Astrocyte (in vitro differentiated cells and primary cell): ENCODE data around the gene EN2. TPM values are rescaled to one million over a fixed set of nuclear protein-coding genes. Genes with fewer than 3 reads are reported as not detected.

Experiments
- DNase-seq: peaks from one replicate; pipeline ENCODE4 v3.0.0-alpha.2; 2010; ENCODE audit warnings: low read depth
- FAIRE-seq: peaks from 2 replicates; lab custom pipeline; 2011; peaks lifted over from hg19 to GRCh38; lab: Jason Lieb, UNC
- H2AFZ ChIP-seq: 2 replicates; pipeline ENCODE4 v1.6.0; 2012; ENCODE audit warnings: low read depth, low read length, inconsistent platforms
- H3K27ac ChIP-seq: 2 replicates; pipeline ENCODE4 v1.5.1; 2011; ENCODE audit warnings: low read depth, low read length, inconsistent platforms
- H3K27me3 ChIP-seq: 2 replicates; pipeline ENCODE4 v1.6.0; 2011; ENCODE audit warnings: low read length, inconsistent platforms; ENCODE audit not compliant: insufficient read depth
- H3K36me3 ChIP-seq: 2 replicates; pipeline ENCODE4 v1.5.1; 2011; ENCODE audit warnings: low read length, inconsistent platforms; ENCODE audit not compliant: insufficient read depth
- H3K4me1 ChIP-seq: 2 replicates; pipeline ENCODE4 v1.5.1; 2011; ENCODE audit warnings: low read length, inconsistent platforms; ENCODE audit not compliant: insufficient read depth
- H3K4me2 ChIP-seq: 2 replicates; pipeline ENCODE4 v1.6.0; 2012; ENCODE audit warnings: low read length, inconsistent platforms
- H3K4me3 ChIP-seq: 2 replicates; pipeline ENCODE4 v1.5.1; 2011; ENCODE audit warnings: low read depth, mild to moderate bottlenecking, low read length, inconsistent platforms; ENCODE audit not compliant: insufficient read depth
- H3K79me2 ChIP-seq: 2 replicates; pipeline ENCODE4 v1.6.0; 2012; ENCODE audit warnings: mild to moderate bottlenecking, low read length, inconsistent platforms; ENCODE audit not compliant: insufficient read depth
- H3K9ac ChIP-seq: 2 replicates; pipeline ENCODE4 v1.6.0; 2012; ENCODE audit warnings: mild to moderate bottlenecking, low read length, inconsistent platforms
- H3K9me3 ChIP-seq: 2 replicates; pipeline ENCODE4 v1.5.1; 2012; ENCODE audit warnings: low read depth, mild to moderate bottlenecking, low read length, inconsistent platforms; ENCODE audit not compliant: insufficient read depth
- H4K20me1 ChIP-seq: 2 replicates; pipeline ENCODE4 v1.6.0; 2012; ENCODE audit warnings: low read length, inconsistent platforms; ENCODE audit not compliant: insufficient read depth
- H3K27ac Mint-ChIP-seq: one replicate; pipeline ENCODE4 v1.8.0; 2021; ENCODE audit warnings: mild to moderate bottlenecking, mixed read lengths; ENCODE audit not compliant: unreplicated experiment
- H3K27me3 Mint-ChIP-seq: one replicate; pipeline ENCODE4 v1.8.0; 2021; ENCODE audit warnings: low read depth, mixed read lengths; ENCODE audit not compliant: unreplicated experiment
- H3K36me3 Mint-ChIP-seq: one replicate; pipeline ENCODE4 v1.8.0; 2021; ENCODE audit warnings: low read depth, mixed read lengths; ENCODE audit not compliant: unreplicated experiment
- H3K4me1 Mint-ChIP-seq: one replicate; pipeline ENCODE4 v1.8.0; 2021; ENCODE audit warnings: low read depth, mixed read lengths; ENCODE audit not compliant: unreplicated experiment
- H3K4me3 Mint-ChIP-seq: one replicate; pipeline ENCODE4 v1.8.0; 2021; ENCODE audit warnings: mild to moderate bottlenecking, moderate library complexity, mixed read lengths; ENCODE audit not compliant: unreplicated experiment
- H3K9me3 Mint-ChIP-seq: one replicate; pipeline ENCODE4 v1.8.0; 2021; ENCODE audit warnings: mild to moderate bottlenecking, mixed read lengths; ENCODE audit not compliant: unreplicated experiment
- EZH2 ChIP-seq: IDR thresholded peaks from 2 replicates; pipeline ENCODE4 v1.6.1; 2012; ENCODE audit warnings: mild to moderate bottlenecking, low read length, inconsistent platforms; ENCODE audit not compliant: insufficient read depth
- total RNA-seq: library from RNA; stranded (reverse); gene quantifications from 2 replicates; pipeline ENCODE4 v1.2.1, GENCODE V29; 2021
- TF ChIP-seq, protein P1 (sequence below): IDR thresholded peaks from 2 replicates; pipeline ENCODE4 v1.5.1; 2011; ENCODE audit warnings: low read depth, mild to moderate bottlenecking, inconsistent platforms, low read length, moderate library complexity; ENCODE audit not compliant: insufficient read depth

The EN2 gene
- total RNA-seq, 1 donor from 2014 or later: not detected

DNA sequence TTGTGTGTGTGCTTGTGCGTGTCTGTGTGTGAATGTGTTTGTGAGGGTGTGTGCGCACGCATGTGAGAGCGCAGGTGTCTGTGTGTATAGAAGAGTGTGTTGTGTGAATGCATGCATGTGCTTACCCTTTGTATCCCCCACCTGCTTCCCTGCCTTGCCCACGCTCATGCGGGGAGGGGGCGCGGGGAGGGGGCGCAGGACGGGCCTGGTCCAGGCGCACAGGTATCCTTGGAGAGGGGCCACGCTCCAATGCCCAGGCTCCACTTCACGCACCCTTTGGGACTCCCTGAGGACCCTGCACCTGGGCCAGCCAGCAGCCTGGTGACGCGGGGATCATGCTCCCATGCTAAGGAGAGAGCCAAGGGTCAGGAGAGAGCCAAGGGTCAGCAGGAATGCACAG is 47.9 kb upstream of the EN2 start:
- Mint-ChIP-seq H3K4me1 (no peaks in the 10 kb centered on the region), H3K9me3 (peaks cover 11% of the 10 kb centered on the region), H3K27ac (no peak overlapping the region), H3K36me3 (peaks cover 2% of the 10 kb centered on the region), H3K4me3 (no peak overlapping the region), H3K27me3 (peaks cover 67% of the 10 kb centered on the region)
- no peaks in the 10 kb centered on the region for H3K79me2 ChIP-seq
- TF ChIP-seq EZH2: no peak
- TF ChIP-seq, protein P1, sequence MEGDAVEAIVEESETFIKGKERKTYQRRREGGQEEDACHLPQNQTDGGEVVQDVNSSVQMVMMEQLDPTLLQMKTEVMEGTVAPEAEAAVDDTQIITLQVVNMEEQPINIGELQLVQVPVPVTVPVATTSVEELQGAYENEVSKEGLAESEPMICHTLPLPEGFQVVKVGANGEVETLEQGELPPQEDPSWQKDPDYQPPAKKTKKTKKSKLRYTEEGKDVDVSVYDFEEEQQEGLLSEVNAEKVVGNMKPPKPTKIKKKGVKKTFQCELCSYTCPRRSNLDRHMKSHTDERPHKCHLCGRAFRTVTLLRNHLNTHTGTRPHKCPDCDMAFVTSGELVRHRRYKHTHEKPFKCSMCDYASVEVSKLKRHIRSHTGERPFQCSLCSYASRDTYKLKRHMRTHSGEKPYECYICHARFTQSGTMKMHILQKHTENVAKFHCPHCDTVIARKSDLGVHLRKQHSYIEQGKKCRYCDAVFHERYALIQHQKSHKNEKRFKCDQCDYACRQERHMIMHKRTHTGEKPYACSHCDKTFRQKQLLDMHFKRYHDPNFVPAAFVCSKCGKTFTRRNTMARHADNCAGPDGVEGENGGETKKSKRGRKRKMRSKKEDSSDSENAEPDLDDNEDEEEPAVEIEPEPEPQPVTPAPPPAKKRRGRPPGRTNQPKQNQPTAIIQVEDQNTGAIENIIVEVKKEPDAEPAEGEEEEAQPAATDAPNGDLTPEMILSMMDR: no peak
- H3K4me2 ChIP-seq: no peak overlapping the region
- H3K36me3 ChIP-seq: no peaks in the 10 kb centered on the region
- no peaks in the 10 kb centered on the region for H4K20me1 ChIP-seq
- no peak for FAIRE-seq
- no peaks in the 10 kb centered on the region for H3K4me1 ChIP-seq
- no peak overlapping the region for H3K4me3 ChIP-seq
- no peaks in the 10 kb centered on the region for H3K9me3 ChIP-seq
- no peak overlapping the region for H3K9ac ChIP-seq
- H2AFZ ChIP-seq: no peak overlapping the region
- H3K27me3 ChIP-seq: no peaks in the 10 kb centered on the region
- no peak overlapping the region for H3K27ac ChIP-seq
- no peak for DNase-seq

DNA sequence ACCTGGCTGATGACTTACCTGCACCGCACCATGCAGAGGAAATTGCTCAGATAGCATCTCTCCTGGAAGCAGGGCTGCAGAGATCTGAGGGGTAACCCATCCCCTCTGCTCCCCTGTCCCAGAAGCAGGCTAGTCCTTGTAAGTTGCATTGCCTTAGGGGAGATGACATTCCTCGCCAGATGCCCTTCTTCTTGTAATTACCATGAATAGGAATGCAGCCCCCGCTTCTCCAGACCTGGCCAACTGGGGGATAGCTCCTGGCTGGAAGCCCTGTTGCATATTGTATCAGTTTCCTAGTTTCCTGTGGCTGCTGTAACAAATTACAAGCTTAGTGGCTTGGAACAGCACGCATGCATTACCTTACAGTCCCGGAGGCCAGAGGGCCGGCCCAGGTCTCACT is 47.5 kb upstream of the EN2 start:
- no peak for FAIRE-seq
- no peak for DNase-seq
- H3K27me3 Mint-ChIP-seq: peaks cover 68% of the 10 kb centered on the region
- no peaks in the 10 kb centered on the region for H3K4me1 ChIP-seq
- H3K4me3 ChIP-seq: no peak overlapping the region
- no peaks in the 10 kb centered on the region for H4K20me1 ChIP-seq
- no peak overlapping the region for H2AFZ ChIP-seq
- no peak overlapping the region for H3K4me3 Mint-ChIP-seq
- no peak overlapping the region for H3K4me2 ChIP-seq
- no peak for TF ChIP-seq EZH2
- TF ChIP-seq, protein P1: no peak
- H3K27ac Mint-ChIP-seq: no peak overlapping the region
- no peak overlapping the region for H3K27ac ChIP-seq
- H3K36me3 Mint-ChIP-seq: peaks cover 2% of the 10 kb centered on the region
- no peaks in the 10 kb centered on the region for H3K4me1 Mint-ChIP-seq
- no peak overlapping the region for H3K9ac ChIP-seq
- H3K79me2 ChIP-seq: no peaks in the 10 kb centered on the region
- peaks cover 10% of the 10 kb centered on the region for H3K9me3 Mint-ChIP-seq
- H3K36me3 ChIP-seq: no peaks in the 10 kb centered on the region
- H3K9me3 ChIP-seq: no peaks in the 10 kb centered on the region
- H3K27me3 ChIP-seq: no peaks in the 10 kb centered on the region

DNA sequence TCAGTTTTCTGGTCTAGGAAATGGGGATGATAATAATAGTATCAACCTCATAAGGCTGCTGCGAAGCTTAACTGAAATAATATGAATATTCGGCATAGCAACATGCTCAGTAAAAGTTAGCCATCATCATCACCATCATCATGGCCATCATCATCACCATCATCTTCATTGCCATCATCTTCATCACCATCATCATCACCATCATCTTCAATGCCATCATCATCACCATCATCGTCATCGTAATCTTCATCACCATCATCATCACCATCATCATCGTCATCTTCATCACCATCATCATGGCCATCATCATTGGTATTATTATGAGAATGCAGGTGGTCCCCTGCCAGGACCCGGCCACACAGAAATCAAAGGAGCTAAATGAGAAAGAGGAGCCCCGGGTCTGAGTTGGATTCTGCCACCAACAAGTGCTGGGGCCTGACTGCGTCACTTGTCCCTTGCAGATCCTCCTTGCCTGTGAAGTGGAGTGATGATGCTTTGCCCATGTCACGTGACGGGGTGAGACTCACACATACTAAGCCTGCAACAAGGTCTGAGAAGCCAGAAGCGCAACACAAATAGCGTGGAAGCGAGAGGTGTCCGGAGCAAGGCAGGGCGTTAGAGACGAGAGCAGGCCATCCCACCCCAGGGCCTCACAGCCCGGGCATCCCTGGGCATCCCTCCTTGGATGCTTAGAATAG is 46.1 kb upstream of the EN2 start:
- peaks cover 2% of the 10 kb centered on the region for H3K36me3 Mint-ChIP-seq
- no peak overlapping the region for H2AFZ ChIP-seq
- H3K27me3 Mint-ChIP-seq: peaks cover 68% of the 10 kb centered on the region
- no peak overlapping the region for H3K4me3 Mint-ChIP-seq
- FAIRE-seq: no peak
- no peak overlapping the region for H3K27ac ChIP-seq
- H3K4me1 ChIP-seq: no peaks in the 10 kb centered on the region
- H3K9me3 ChIP-seq: no peaks in the 10 kb centered on the region
- H3K36me3 ChIP-seq: no peaks in the 10 kb centered on the region
- H3K4me1 Mint-ChIP-seq: no peaks in the 10 kb centered on the region
- H3K27me3 ChIP-seq: no peaks in the 10 kb centered on the region
- DNase-seq: no peak
- TF ChIP-seq, protein P1: no peak
- TF ChIP-seq EZH2: no peak
- H3K4me3 ChIP-seq: no peak overlapping the region
- peaks cover 10% of the 10 kb centered on the region for H3K9me3 Mint-ChIP-seq
- H3K79me2 ChIP-seq: no peaks in the 10 kb centered on the region
- H4K20me1 ChIP-seq: no peaks in the 10 kb centered on the region
- H3K4me2 ChIP-seq: no peak overlapping the region
- no peak overlapping the region for H3K27ac Mint-ChIP-seq
- H3K9ac ChIP-seq: no peak overlapping the region
